Dermis blood vessel endothelial cell (primary cell): ENCODE measurements around the gene IWS1. TPM values are rescaled to one million over a fixed set of nuclear protein-coding genes. Genes with fewer than 3 reads are reported as not detected.
A peak's percentile ranks its signal among the peaks of the same experiment; 100 is the strongest.
"Not testable (repeated sequence)": the region's sequence is repeated elsewhere in the genome, so short reads cannot be mapped to it uniquely, and the experiment has no call there.

Experiments
- DNase-seq: peaks from one replicate; pipeline ENCODE4 v3.0.0; 2010
- total RNA-seq: library from RNA; depleted of rRNA; stranded (reverse); fragments of >200 nt; gene quantifications from 2 replicates; pipeline ENCODE4 v1.2.3, GENCODE V29; 2014

Gene IWS1
- total RNA-seq, 1 donor from 2014 or later: 53.1 TPM

GRCh38 chr2:127527001-127527804 lies 914 bp upstream of the IWS1 start:
- peak; percentile 60 for DNase-seq

GRCh38 chr2:127525691-127526131 lies 578 bp downstream of the IWS1 start:
- peak; percentile 61 for DNase-seq

GRCh38 chr2:127524198-127524834 lies 2.0 kb downstream of the IWS1 start:
- DNase-seq: not testable (repeated sequence)

GRCh38 chr2:127523269-127523939 lies 2.9 kb downstream of the IWS1 start:
- DNase-seq: no peak

GRCh38 chr2:127520424-127520823 lies 5.9 kb downstream of the IWS1 start:
- no peak for DNase-seq

GRCh38 chr2:127517465-127517864 lies 8.8 kb downstream of the IWS1 start:
- no peak for DNase-seq

- no peak for DNase-seq
Measured at GRCh38 chr2:127516041-127516762, 10.1 kb downstream of the IWS1 start.

- DNase-seq: no peak
Measured at GRCh38 chr2:127515383-127515915, 10.8 kb downstream of the IWS1 start.

GRCh38 chr2:127514485-127514884 lies 11.8 kb downstream of the IWS1 start:
- no peak for DNase-seq

- DNase-seq: no peak
Measured at GRCh38 chr2:127514076-127514475, 12.2 kb downstream of the IWS1 start.

- no peak for DNase-seq
Measured at GRCh38 chr2:127512362-127512761, 13.9 kb downstream of the IWS1 start.

- DNase-seq: peak; percentile 42
Measured at GRCh38 chr2:127511917-127512316, 14.4 kb downstream of the IWS1 start.

GRCh38 chr2:127511090-127511695 lies 15.1 kb downstream of the IWS1 start:
- DNase-seq: no peak

GRCh38 chr2:127510073-127510472 lies 16.2 kb downstream of the IWS1 start:
- DNase-seq: no peak

GRCh38 chr2:127508631-127509034 lies 17.7 kb downstream of the IWS1 start:
- peak; percentile 94 for DNase-seq

GRCh38 chr2:127508023-127508630 lies 18.2 kb downstream of the IWS1 start:
- DNase-seq: no peak

GRCh38 chr2:127506510-127506909 lies 19.8 kb downstream of the IWS1 start:
- no peak for DNase-seq

- no peak for DNase-seq
Measured at GRCh38 chr2:127504552-127505430, 21.5 kb downstream of the IWS1 start.

- no peak for DNase-seq
Measured at GRCh38 chr2:127503491-127503890, 22.8 kb downstream of the IWS1 start.

- DNase-seq: no peak
Measured at GRCh38 chr2:127498386-127498785, 27.9 kb downstream of the IWS1 start.

GRCh38 chr2:127490283-127490682 lies 36.0 kb downstream of the IWS1 start:
- no peak for DNase-seq
